ENCODE data around the gene PLA2G6. TPM values are rescaled to one million over a fixed set of nuclear protein-coding genes. Genes with fewer than 3 reads are reported as not detected.

The PLA2G6 gene
- total RNA-seq: 12.0 TPM
- long read RNA-seq, transcript PLA2G6-203 (16 exons, 3,011 nt): major isoform, 7 of 14 reads
- long read RNA-seq, partial matches to known transcripts: 4 of 14 reads
- long read RNA-seq, other reads (novel, unspliced or antisense): 3 of 14 reads

GRCh38 chr22:38181453-38182200 lies at the start of gene PLA2G6:
Gene PLA2G6, minus strand, starts transcription at chr22:38181830. Its CDS starts 12,404 bp downstream, at chr22:38169426.
- DNase-seq (peak; percentile 99), ATAC-seq (ENCODE audit: poor library complexity) (peak; percentile 96)
- intact Hi-C loops (cut with DNase I): no loop called here

GRCh38 chr22:38230916-38231315 lies 49.3 kb upstream of the PLA2G6 start:
- intact Hi-C loops (cut with DNase I): no loop called here
- no peak for DNase-seq

GRCh38 chr22:38230108-38230825 lies 48.6 kb upstream of the PLA2G6 start:
- ATAC-seq (ENCODE audit: poor library complexity) (peak; percentile 51), DNase-seq (peak; percentile 78)
- intact Hi-C loops (cut with DNase I): no loop called here

More at GRCh38 chr22:38230916-38231315, 49.3 kb upstream of the PLA2G6 start:
- ATAC-seq (ENCODE audit: poor library complexity): no peak

GRCh38 chr22:38228873-38229740 lies 47.5 kb upstream of the PLA2G6 start:
- DNase-seq: peak; percentile 71
- intact Hi-C loops (cut with DNase I): loop anchor here (2.0 to 5.0 kb wide), 2 partner anchors 22 to 112 kb away; no protein-coding TSS in a partner anchor
- ATAC-seq (ENCODE audit: poor library complexity): peak; percentile 36

GRCh38 chr22:38228326-38228872 lies 46.8 kb upstream of the PLA2G6 start:
- intact Hi-C loops (cut with DNase I): loop anchor here (2.0 to 5.0 kb wide), 2 partner anchors 22 to 111 kb away; no protein-coding TSS in a partner anchor
- DNase-seq (no peak), ATAC-seq (ENCODE audit: poor library complexity) (no peak)

GRCh38 chr22:38226853-38227649 lies 45.4 kb upstream of the PLA2G6 start:
- intact Hi-C loops (cut with DNase I): loop anchor here (5.0 kb wide), 1 partner anchor 110 kb away; no protein-coding TSS in a partner anchor
- ATAC-seq (ENCODE audit: poor library complexity) (no peak), DNase-seq (no peak)

GRCh38 chr22:38223289-38223960 lies 41.8 kb upstream of the PLA2G6 start:
- no peak for ATAC-seq (ENCODE audit: poor library complexity)
- no peak for DNase-seq

GRCh38 chr22:38222797-38223119 lies 41.1 kb upstream of the PLA2G6 start:
- no peak for ATAC-seq (ENCODE audit: poor library complexity)
- intact Hi-C loops (cut with DNase I): no loop called here
- no peak for DNase-seq

More at GRCh38 chr22:38223289-38223960, 41.8 kb upstream of the PLA2G6 start:
- intact Hi-C loops (cut with DNase I): no loop called here

GRCh38 chr22:38221908-38222796 lies 40.5 kb upstream of the PLA2G6 start:
- DNase-seq (no peak), ATAC-seq (ENCODE audit: poor library complexity) (no peak)
- intact Hi-C loops (cut with DNase I): no loop called here

GRCh38 chr22:38221407-38221806 lies 39.8 kb upstream of the PLA2G6 start:
- intact Hi-C loops (cut with DNase I): no loop called here

GRCh38 chr22:38220653-38221386 lies 39.2 kb upstream of the PLA2G6 start:
- intact Hi-C loops (cut with DNase I): no loop called here
- ATAC-seq (ENCODE audit: poor library complexity): no peak
- no peak for DNase-seq

More at GRCh38 chr22:38221407-38221806, 39.8 kb upstream of the PLA2G6 start:
- ATAC-seq (ENCODE audit: poor library complexity) (no peak), DNase-seq (no peak)

- DNase-seq: no peak
- intact Hi-C loops (cut with DNase I): no loop called here
- ATAC-seq (ENCODE audit: poor library complexity): no peak
These were observed 38.5 kb upstream of the PLA2G6 start for GRCh38 chr22:38220163-38220562.

GRCh38 chr22:38219632-38220031 lies 38.0 kb upstream of the PLA2G6 start:
- intact Hi-C loops (cut with DNase I): no loop called here
- DNase-seq (no peak), ATAC-seq (ENCODE audit: poor library complexity) (no peak)

- peak; percentile 81 for DNase-seq
- intact Hi-C loops (cut with DNase I): no loop called here
- peak; percentile 80 for ATAC-seq (ENCODE audit: poor library complexity)
These were observed 37.3 kb upstream of the PLA2G6 start for GRCh38 chr22:38218661-38219622.

All from Right ventricle myocardium superior (tissue), 1 donor.